Endothelial cell of umbilical vein (primary cell): ENCODE results near the gene PAX2. TPM values are rescaled to one million over a fixed set of nuclear protein-coding genes. Genes with fewer than 3 reads are reported as not detected.

ENCODE experiments used
- BruUV-seq: library from RNA; stranded (reverse); fragments of 400-500 nt; replicated peaks from 2 replicates; lab custom pipeline; 2021; lab: Mats Ljungman, UMichigan
- CTCF ChIA-PET: fragments of 300-600, 350-600 bp; sonication (Branson Sonifier 250); formaldehyde crosslinking; loops from one replicate; lab custom pipeline; 2021; ENCODE audit warnings: antibody characterized with exemption, inconsistent platforms; lab: Charles Lee
- POLR2A ChIA-PET: fragments of 300-600, 350-600 bp; sonication (Branson Sonifier 250); formaldehyde crosslinking; loops from one replicate; lab custom pipeline; 2021; ENCODE audit warnings: antibody characterized with exemption, inconsistent platforms; lab: Charles Lee
- DNase-seq: peaks from one replicate; pipeline ENCODE4 v3.0.0-alpha.2; 2011; ENCODE audit warnings: low read depth, low spot score
- FAIRE-seq: peaks from 2 replicates; lab custom pipeline; 2011; peaks lifted over from hg19 to GRCh38; lab: Jason Lieb, UNC
- H2AFZ ChIP-seq: 2 replicates; pipeline ENCODE4 v1.6.0; 2012; ENCODE audit warnings: low read depth, low read length, control low read depth, inconsistent platforms
- H3K27ac ChIP-seq: 2 replicates; pipeline ENCODE4 v1.5.1; 2011; ENCODE audit warnings: low read depth, mild to moderate bottlenecking, control low read depth, low read length, moderate library complexity; ENCODE audit not compliant: insufficient read depth
- H3K27me3 ChIP-seq, 2 experiments: 2 replicates each; pipeline versions ENCODE4 v1.6.0 to v1.6.1; 2011; ENCODE audit warnings: low read length in 2 of 2, mixed read lengths in 1 of 2; ENCODE audit not compliant: control insufficient read depth in 2 of 2, insufficient read depth in 2 of 2
- H3K36me3 ChIP-seq, 2 experiments: 2 replicates in 1 of 2; 3 replicates in 1 of 2; pipeline ENCODE4 v1.5.1; 2011; ENCODE audit warnings: low read length in 2 of 2, mild to moderate bottlenecking in 1 of 2, moderate library complexity in 1 of 2; ENCODE audit not compliant: control insufficient read depth in 2 of 2, insufficient read depth in 2 of 2; ENCODE audit errors: extremely low read depth in 1 of 2
- H3K4me1 ChIP-seq: 3 replicates; pipeline ENCODE4 v1.5.1; 2011; ENCODE audit warnings: mild to moderate bottlenecking, low read length; ENCODE audit not compliant: control insufficient read depth, insufficient read depth; ENCODE audit errors: extremely low read depth
- H3K4me2 ChIP-seq: 2 replicates; pipeline ENCODE4 v1.6.1; 2011; ENCODE audit warnings: low read length, control low read depth, mixed read lengths; ENCODE audit not compliant: insufficient read depth
- H3K4me3 ChIP-seq, 3 experiments: fragments of 200-600 bp in 1 of 3; sonication (generic), shearing (Covaris generic) in 1 of 3; replicated peaks in 1 of 3; 2 replicates each; pipeline ENCODE4 v1.5.1; 2011 to 2016; ENCODE audit warnings: control low read depth in 3 of 3, low read length in 3 of 3, mild to moderate bottlenecking in 2 of 3, inconsistent platforms in 1 of 3, low read depth in 1 of 3, moderate library complexity in 1 of 3; ENCODE audit not compliant: insufficient read depth in 1 of 3
- H3K79me2 ChIP-seq: 2 replicates; pipeline ENCODE4 v1.6.0; 2012; ENCODE audit warnings: low read length, inconsistent platforms; ENCODE audit not compliant: control insufficient read depth, insufficient read depth
- H3K9ac ChIP-seq: replicated peaks from 2 replicates; pipeline ENCODE3; 2011; ENCODE audit warnings: low read length, control low read depth; ENCODE audit not compliant: insufficient read depth; ENCODE audit errors: extremely low read depth
- H3K9me1 ChIP-seq: replicated peaks from 3 replicates; pipeline ENCODE4 v1.6.0; 2011; ENCODE audit warnings: mild to moderate bottlenecking, low read length; ENCODE audit not compliant: control insufficient read depth, insufficient read depth; ENCODE audit errors: extremely low read depth
- H3K9me3 ChIP-seq: replicated peaks from 2 replicates; pipeline ENCODE4 v1.5.1; 2012; ENCODE audit warnings: low read length, inconsistent platforms; ENCODE audit not compliant: control insufficient read depth, insufficient read depth
- H4K20me1 ChIP-seq: replicated peaks from 2 replicates; pipeline ENCODE3; 2011; ENCODE audit warnings: mild to moderate bottlenecking, low read length; ENCODE audit not compliant: control insufficient read depth, insufficient read depth; ENCODE audit errors: extremely low read depth
- CTCF ChIP-seq, 2 donors: IDR thresholded peaks; 1 replicate in 1 of 2; 2 replicates in 1 of 2; pipeline ENCODE4 v1.5.1; 2011; ENCODE audit warnings: low read length in 2 of 2, mild to moderate bottlenecking in 2 of 2, moderate library complexity in 2 of 2, control low read depth in 1 of 2, inconsistent platforms in 1 of 2, low read depth in 1 of 2; ENCODE audit not compliant: insufficient read depth in 1 of 2; ENCODE audit errors: extremely low read depth in 1 of 2
- EZH2 ChIP-seq: IDR thresholded peaks from 2 replicates; pipeline ENCODE4 v1.6.1; 2012; ENCODE audit warnings: borderline replicate concordance, low read depth, mild to moderate bottlenecking, moderate library complexity, low read length, inconsistent platforms; ENCODE audit not compliant: severe bottlenecking
- FOS ChIP-seq: IDR thresholded peaks from 2 replicates; pipeline ENCODE4 v1.6.1; 2011; ENCODE audit warnings: mild to moderate bottlenecking, low read length, moderate library complexity, borderline replicate concordance; ENCODE audit not compliant: insufficient read depth
- GATA2 ChIP-seq: IDR thresholded peaks from 2 replicates; pipeline ENCODE4 v1.7.0; 2011; ENCODE audit warnings: low read depth, mild to moderate bottlenecking, moderate library complexity, mixed read lengths, low read length; ENCODE audit not compliant: insufficient read length, insufficient read depth
- JUN ChIP-seq: IDR thresholded peaks from 2 replicates; pipeline ENCODE4 v1.6.1; 2011; ENCODE audit warnings: borderline replicate concordance, low read depth; ENCODE audit not compliant: insufficient read length, insufficient read depth
- MAX ChIP-seq: IDR thresholded peaks from 2 replicates; pipeline ENCODE4 v1.6.1; 2011; ENCODE audit not compliant: insufficient read depth, insufficient read length
- MYC ChIP-seq: IDR thresholded peaks from one replicate; pipeline ENCODE4 v1.6.1; 2011; ENCODE audit warnings: mild to moderate bottlenecking, low read depth, low read length
- POLR2A ChIP-seq: IDR thresholded peaks from 2 replicates; pipeline ENCODE4 v1.6.1; 2012; ENCODE audit warnings: low read depth, mild to moderate bottlenecking, control low read depth, low read length
- POLR2AphosphoS5 ChIP-seq: IDR thresholded peaks from 2 replicates; pipeline ENCODE4 v1.6.1; 2012; ENCODE audit warnings: low read depth, mild to moderate bottlenecking, control low read depth, low read length, moderate library complexity; ENCODE audit not compliant: insufficient read depth
- dilution Hi-C: fragments of 300-500 bp; cut with MboI; formaldehyde crosslinking; loops from one replicate; pipeline ENCODE4 v1.15.0; 2019; ENCODE audit warnings: low sequenced_read_pairs; ENCODE audit not compliant: extremely low pct_ligation_motif_present
- intact Hi-C: fragments of 100-400 bp; cut with micrococcal nuclease; formaldehyde crosslinking; loops from one replicate; pipeline ENCODE4 v1.10.0; 2022
- polyA plus RNA-seq, 4 experiments: library from polyadenylated mRNA; depleted of rRNA in 3 of 4; stranded (reverse) in 3 of 4; unstranded in 1 of 4; fragments of >200 nt; gene quantifications; 2 replicates each; pipeline versions ENCODE4 v1.2.1 to v1.2.3, GENCODE V29; 2011 to 2012; ENCODE audit warnings: missing spikeins in 1 of 4
- total RNA-seq: library from RNA; stranded (reverse); gene quantifications from 2 replicates; pipeline ENCODE4 v1.2.3, GENCODE V29; 2021

PAX2 gene
- total and polyA plus RNA-seq, 2 donors (not counting 3 experiments of a cell fraction or from before 2014, with no cell fraction given), result not detected

- H3K79me2 ChIP-seq, result no peaks in the 10 kb centered on the region
- no peak overlapping the region for H3K4me2 ChIP-seq
- DNase-seq, result no peak
- ChIA-PET CTCF (no interaction called here), POLR2A (no interaction called here)
- no peak for FAIRE-seq
- no peaks in the 10 kb centered on the region for H3K36me3 ChIP-seq
- no peak overlapping the region for H3K27ac ChIP-seq
- peaks cover 63 to 77% of the 10 kb centered on the region in 2 experiments for H3K27me3 ChIP-seq
- TF ChIP-seq GATA2 (no peak), EZH2 (no peak), POLR2A (no peak), MYC (no peak), MAX (no peak), FOS (no peak), POLR2AphosphoS5 (no peak), JUN (no peak), CTCF (IDR thresholded peaks at IDR 0.05; ENCODE audit: extremely low read depth in 1 of 2, insufficient read depth in 1 of 2, low read depth in 1 of 2, low read length in 2 of 2) (no peak)
- H4K20me1 ChIP-seq, result no peaks in the 10 kb centered on the region
- no peaks in the 10 kb centered on the region for H3K9me3 ChIP-seq
- no peaks in the 10 kb centered on the region for H3K9me1 ChIP-seq
- BruUV-seq, result no TSS peak
- H3K9ac ChIP-seq, result no peak overlapping the region
- no peak overlapping the region for H3K4me3 ChIP-seq
- dilution Hi-C loops, result no loop called here
- intact Hi-C loops, result no loop called here
- no peak overlapping the region for H2AFZ ChIP-seq
- H3K4me1 ChIP-seq, result no peaks in the 10 kb centered on the region
Observed at GRCh38 chr10:100723180-100723579, 22.2 kb upstream of the PAX2 start.
